Neural cell (in vitro differentiated cells): ENCODE results near the gene PLAC9.

Experiments used
- CTCF ChIP-seq: fragments of 450-650 bp; IDR thresholded peaks from 2 replicates; pipeline ENCODE4 v1.5.1; 2014; ENCODE audit warnings: antibody characterized with exemption, mild to moderate bottlenecking, moderate library complexity; ENCODE audit not compliant: poor library complexity, severe bottlenecking
- EP300 ChIP-seq: fragments of 450-650 bp; conservative IDR thresholded peaks from 2 replicates; pipeline ENCODE4 v1.6.1; 2014; ENCODE audit warnings: antibody characterized with exemption, mild to moderate bottlenecking, moderate library complexity; ENCODE audit not compliant: poor library complexity, severe bottlenecking
- EZH2 ChIP-seq: fragments of 200-600, 300-800 bp; shearing (Covaris generic), sonication (generic); IDR thresholded peaks from 2 replicates; pipeline ENCODE4 v1.6.1; 2014; ENCODE audit warnings: antibody characterized with exemption, low read length, borderline replicate concordance, mild to moderate bottlenecking; ENCODE audit not compliant: insufficient read depth, poor library complexity, severe bottlenecking
- MXI1 ChIP-seq: fragments of 450-650 bp; conservative IDR thresholded peaks from 2 replicates; pipeline ENCODE4 v1.6.1; 2014; ENCODE audit warnings: antibody characterized with exemption, mild to moderate bottlenecking; ENCODE audit not compliant: poor library complexity, severe bottlenecking
- POLR2AphosphoS5 ChIP-seq: IDR thresholded peaks from 2 replicates; pipeline ENCODE4 v1.6.1; 2012
- RAD21 ChIP-seq: fragments of 450-650 bp; conservative IDR thresholded peaks from 2 replicates; pipeline ENCODE4 v1.6.1; 2014; ENCODE audit warnings: antibody characterized with exemption, mild to moderate bottlenecking, moderate library complexity
- REST ChIP-seq: IDR thresholded peaks from 2 replicates; pipeline ENCODE4 v1.6.1; 2012; ENCODE audit warnings: borderline replicate concordance
- SMC3 ChIP-seq: fragments of 450-650 bp; conservative IDR thresholded peaks from 2 replicates; pipeline ENCODE4 v1.6.1; 2014; ENCODE audit warnings: antibody characterized with exemption, mild to moderate bottlenecking, moderate library complexity; ENCODE audit not compliant: poor library complexity

GRCh38 chr10:80137920-80138319, 5.4 kb downstream of the PLAC9 start:
- TF ChIP-seq SMC3 (no peak), CTCF (no peak), EZH2 (no peak), POLR2AphosphoS5 (peak; percentile 67), RAD21 (no peak), REST (no peak), MXI1 (no peak), EP300 (no peak)
